ENCODE data around the gene HEY2.
A peak's percentile ranks its signal among the peaks of the same experiment; 100 is the strongest.

The HEY2 gene

GRCh38 chr6:125791151-125791819 is 41.9 kb downstream of the HEY2 start:
- Mint-ChIP-seq H3K9me3 (no peaks in the 10 kb centered on the region), H3K27me3 (ENCODE audit: low read depth) (no peaks in the 10 kb centered on the region), H3K36me3 (ENCODE audit: low read depth) (peaks cover 16% of the 10 kb centered on the region), H3K4me3 (peak overlapping the region; percentile 89), H3K27ac (peak overlapping the region; percentile 80), H3K4me1 (ENCODE audit: low read depth) (peaks cover 49% of the 10 kb centered on the region)
- peak; percentile 47 for DNase-seq (ENCODE audit: low spot score)

GRCh38 chr6:125791820-125792165 is 42.4 kb downstream of the HEY2 start:
- no peaks in the 10 kb centered on the region for H3K9me3 Mint-ChIP-seq
- H3K27ac Mint-ChIP-seq: peak overlapping the region; percentile 80
- no peak for DNase-seq (ENCODE audit: low spot score)

GRCh38 chr6:125792172-125792571 is 42.7 kb downstream of the HEY2 start:
- H3K4me1 Mint-ChIP-seq (ENCODE audit: low read depth): peaks cover 49% of the 10 kb centered on the region
- no peak for DNase-seq (ENCODE audit: low spot score)
- peak overlapping the region; percentile 89 for H3K4me3 Mint-ChIP-seq
- H3K27ac Mint-ChIP-seq: no peak overlapping the region
- peaks cover 14% of the 10 kb centered on the region for H3K36me3 Mint-ChIP-seq (ENCODE audit: low read depth)
- no peaks in the 10 kb centered on the region for H3K9me3 Mint-ChIP-seq
- H3K27me3 Mint-ChIP-seq (ENCODE audit: low read depth): no peaks in the 10 kb centered on the region

More at GRCh38 chr6:125791820-125792165, 42.4 kb downstream of the HEY2 start:
- Mint-ChIP-seq H3K4me3 (peak overlapping the region; percentile 89), H3K36me3 (ENCODE audit: low read depth) (peaks cover 15% of the 10 kb centered on the region), H3K27me3 (ENCODE audit: low read depth) (no peaks in the 10 kb centered on the region), H3K4me1 (ENCODE audit: low read depth) (peaks cover 49% of the 10 kb centered on the region)

- no peak for DNase-seq (ENCODE audit: low spot score)
- Mint-ChIP-seq H3K27me3 (ENCODE audit: low read depth) (no peaks in the 10 kb centered on the region), H3K27ac (no peak overlapping the region), H3K9me3 (no peaks in the 10 kb centered on the region), H3K4me3 (peak overlapping the region; percentile 89), H3K36me3 (ENCODE audit: low read depth) (peaks cover 13% of the 10 kb centered on the region), H3K4me1 (ENCODE audit: low read depth) (peaks cover 53% of the 10 kb centered on the region)
Observed at GRCh38 chr6:125792680-125793079, 43.2 kb downstream of the HEY2 start.

- no peak for DNase-seq (ENCODE audit: low spot score)
- Mint-ChIP-seq H3K4me3 (peak overlapping the region; percentile 58), H3K27ac (no peak overlapping the region), H3K36me3 (ENCODE audit: low read depth) (peaks cover 15% of the 10 kb centered on the region), H3K4me1 (ENCODE audit: low read depth) (peaks cover 52% of the 10 kb centered on the region), H3K9me3 (no peaks in the 10 kb centered on the region), H3K27me3 (ENCODE audit: low read depth) (no peaks in the 10 kb centered on the region)
Observed at GRCh38 chr6:125793280-125793679, 43.8 kb downstream of the HEY2 start.

GRCh38 chr6:125793863-125794262 is 44.4 kb downstream of the HEY2 start:
- Mint-ChIP-seq H3K4me3 (peak overlapping the region; percentile 58), H3K4me1 (ENCODE audit: low read depth) (peaks cover 52% of the 10 kb centered on the region)
- peak; percentile 59 for DNase-seq (ENCODE audit: low spot score)

GRCh38 chr6:125794342-125795137 is 45.1 kb downstream of the HEY2 start:
- no peak overlapping the region for H3K27ac Mint-ChIP-seq
- H3K9me3 Mint-ChIP-seq: no peaks in the 10 kb centered on the region
- H3K4me1 Mint-ChIP-seq (ENCODE audit: low read depth): peaks cover 46% of the 10 kb centered on the region
- no peaks in the 10 kb centered on the region for H3K27me3 Mint-ChIP-seq (ENCODE audit: low read depth)
- peaks cover 22% of the 10 kb centered on the region for H3K36me3 Mint-ChIP-seq (ENCODE audit: low read depth)
- DNase-seq (ENCODE audit: low spot score): no peak
- H3K4me3 Mint-ChIP-seq: no peak overlapping the region

More at GRCh38 chr6:125793863-125794262, 44.4 kb downstream of the HEY2 start:
- peaks cover 17% of the 10 kb centered on the region for H3K36me3 Mint-ChIP-seq (ENCODE audit: low read depth)
- peak overlapping the region; percentile 62 for H3K27ac Mint-ChIP-seq
- H3K27me3 Mint-ChIP-seq (ENCODE audit: low read depth): no peaks in the 10 kb centered on the region
- H3K9me3 Mint-ChIP-seq: no peaks in the 10 kb centered on the region

- no peaks in the 10 kb centered on the region for H3K27me3 Mint-ChIP-seq (ENCODE audit: low read depth)
- H3K27ac Mint-ChIP-seq: no peak overlapping the region
- no peak overlapping the region for H3K4me3 Mint-ChIP-seq
- peaks cover 26% of the 10 kb centered on the region for H3K36me3 Mint-ChIP-seq (ENCODE audit: low read depth)
- no peaks in the 10 kb centered on the region for H3K9me3 Mint-ChIP-seq
- peaks cover 40% of the 10 kb centered on the region for H3K4me1 Mint-ChIP-seq (ENCODE audit: low read depth)
- no peak for DNase-seq (ENCODE audit: low spot score)
Observed at GRCh38 chr6:125795301-125795700, 45.9 kb downstream of the HEY2 start.

- Mint-ChIP-seq H3K4me3 (no peak overlapping the region), H3K36me3 (ENCODE audit: low read depth) (peaks cover 30% of the 10 kb centered on the region), H3K27ac (no peak overlapping the region), H3K27me3 (ENCODE audit: low read depth) (no peaks in the 10 kb centered on the region), H3K9me3 (no peaks in the 10 kb centered on the region), H3K4me1 (ENCODE audit: low read depth) (peaks cover 36% of the 10 kb centered on the region)
- DNase-seq (ENCODE audit: low spot score): no peak
Observed at GRCh38 chr6:125797120-125797885, 47.9 kb downstream of the HEY2 start.

GRCh38 chr6:125797886-125798444 is 48.5 kb downstream of the HEY2 start:
- Mint-ChIP-seq H3K9me3 (no peaks in the 10 kb centered on the region), H3K4me3 (no peak overlapping the region), H3K36me3 (ENCODE audit: low read depth) (peaks cover 29% of the 10 kb centered on the region), H3K4me1 (ENCODE audit: low read depth) (peaks cover 36% of the 10 kb centered on the region), H3K27me3 (ENCODE audit: low read depth) (no peaks in the 10 kb centered on the region), H3K27ac (no peak overlapping the region)
- no peak for DNase-seq (ENCODE audit: low spot score)

- H3K9me3 Mint-ChIP-seq: no peaks in the 10 kb centered on the region
- H3K4me1 Mint-ChIP-seq (ENCODE audit: low read depth): peaks cover 34% of the 10 kb centered on the region
- H3K36me3 Mint-ChIP-seq (ENCODE audit: low read depth): peaks cover 29% of the 10 kb centered on the region
- no peak overlapping the region for H3K4me3 Mint-ChIP-seq
- H3K27ac Mint-ChIP-seq: no peak overlapping the region
- no peaks in the 10 kb centered on the region for H3K27me3 Mint-ChIP-seq (ENCODE audit: low read depth)
- DNase-seq (ENCODE audit: low spot score): no peak
Observed at GRCh38 chr6:125798734-125799508, 49.5 kb downstream of the HEY2 start.

- Mint-ChIP-seq H3K27ac (no peak overlapping the region), H3K4me1 (ENCODE audit: low read depth) (peaks cover 46% of the 10 kb centered on the region)
- DNase-seq (ENCODE audit: low spot score): no peak
Observed at GRCh38 chr6:125802383-125802782, 53.0 kb downstream of the HEY2 start.

GRCh38 chr6:125802943-125803377 is 53.5 kb downstream of the HEY2 start:
- Mint-ChIP-seq H3K27me3 (ENCODE audit: low read depth) (no peaks in the 10 kb centered on the region), H3K4me3 (no peak overlapping the region), H3K4me1 (ENCODE audit: low read depth) (peaks cover 48% of the 10 kb centered on the region), H3K27ac (no peak overlapping the region), H3K9me3 (no peaks in the 10 kb centered on the region), H3K36me3 (ENCODE audit: low read depth) (peaks cover 28% of the 10 kb centered on the region)
- DNase-seq (ENCODE audit: low spot score): no peak

More at GRCh38 chr6:125802383-125802782, 53.0 kb downstream of the HEY2 start:
- no peaks in the 10 kb centered on the region for H3K9me3 Mint-ChIP-seq
- H3K36me3 Mint-ChIP-seq (ENCODE audit: low read depth): peaks cover 31% of the 10 kb centered on the region
- H3K27me3 Mint-ChIP-seq (ENCODE audit: low read depth): no peaks in the 10 kb centered on the region
- H3K4me3 Mint-ChIP-seq: no peak overlapping the region

All from T-helper 2 cell treated with Interferon-gamma antibody and Interleukin-4, amounts not matched to agents 5 μg/mL and 100 μg/mL, for 36 hours (primary cell).